ENCODE results near the gene KRTAP5-3. TPM values are rescaled to one million over a fixed set of nuclear protein-coding genes. Genes with fewer than 3 reads are reported as not detected.
A peak's percentile ranks its signal among the peaks of the same experiment; 100 is the strongest.

Gene KRTAP5-3
- total RNA-seq, 1 experiment from 2014 or later, result not detected

- H3K4me3 Mint-ChIP-seq, result no peak overlapping the region
- no peaks in the 10 kb centered on the region; the same call in 1 of the 2 replicates for H3K27me3 ChIP-seq (ENCODE audit: insufficient read depth, low read length)
- H3K27ac Mint-ChIP-seq, result no peak overlapping the region
- H3K4ac ChIP-seq (ENCODE audit: low read depth, low read length), result no peak overlapping the region
- H2BK5ac ChIP-seq (ENCODE audit: insufficient read length, low read length), result no peak overlapping the region
- H4K91ac ChIP-seq (ENCODE audit: insufficient read length, low read depth, low read length), result no peak overlapping the region
- H3K9ac ChIP-seq (ENCODE audit: extremely low read depth, insufficient read length, low read length), result no peak overlapping the region
- H3T11ph ChIP-seq (ENCODE audit: low read length), result no peak overlapping the region
- H3K14ac ChIP-seq (ENCODE audit: insufficient read depth, low read length), result no peak overlapping the region
- H3K56ac ChIP-seq (ENCODE audit: insufficient read length, low read depth, low read length), result no peak overlapping the region
- H3K27ac ChIP-seq (ENCODE audit: insufficient read length, low read depth, low read length), result no peak overlapping the region
- H4K20me1 ChIP-seq (ENCODE audit: control insufficient read depth, insufficient read depth, insufficient read length), result no peaks in the 10 kb centered on the region
- H3K79me2 ChIP-seq (ENCODE audit: insufficient read depth, low read length), result no peaks in the 10 kb centered on the region
- no peaks in the 10 kb centered on the region for H3K9me3 ChIP-seq (ENCODE audit: control insufficient read depth, low read depth, low read length)
- H3K18ac ChIP-seq (ENCODE audit: insufficient read length, low read depth, low read length), result no peak overlapping the region
- no peaks in the 10 kb centered on the region for H3K79me1 ChIP-seq (ENCODE audit: insufficient read depth, low read depth, low read length, poor library complexity, severe bottlenecking)
- H4K8ac ChIP-seq (replicated peaks; ENCODE audit: insufficient read length, low read depth, low read length), result no peak overlapping the region
- H2BK120ac ChIP-seq (ENCODE audit: low read depth, low read length, poor library complexity, severe bottlenecking), result no peak overlapping the region
- H2AFZ ChIP-seq (ENCODE audit: low read length), result no peak overlapping the region
- peak; percentile 90 for DNase-seq
- H4K5ac ChIP-seq (ENCODE audit: insufficient read length, low read depth, low read length), result no peak overlapping the region
- H3K27me3 Mint-ChIP-seq (ENCODE audit: low read depth), result peaks cover 31% of the 10 kb centered on the region
- no peaks in the 10 kb centered on the region for H3K9me3 Mint-ChIP-seq
- no peaks in the 10 kb centered on the region for H3K23me2 ChIP-seq (ENCODE audit: insufficient read length, low read depth, low read length, poor library complexity, severe bottlenecking)
- no peak overlapping the region for H2AK5ac ChIP-seq (ENCODE audit: insufficient read length, low read length)
- WGBS (ENCODE audit: extremely low coverage, insufficient read length, low lambda C conversion rate), result no CpG with 5 or more reads among the region's 16 CpGs
- no peak overlapping the region for H2BK20ac ChIP-seq (ENCODE audit: low read depth, low read length, poor library complexity, severe bottlenecking)
- peaks cover 23 to 41% of the 10 kb centered on the region in 2 experiments for H3K4me1 Mint-ChIP-seq
- H3K23ac ChIP-seq (ENCODE audit: insufficient read length, low read depth, low read length), result no peak overlapping the region
- TF ChIP-seq, protein P1, sequence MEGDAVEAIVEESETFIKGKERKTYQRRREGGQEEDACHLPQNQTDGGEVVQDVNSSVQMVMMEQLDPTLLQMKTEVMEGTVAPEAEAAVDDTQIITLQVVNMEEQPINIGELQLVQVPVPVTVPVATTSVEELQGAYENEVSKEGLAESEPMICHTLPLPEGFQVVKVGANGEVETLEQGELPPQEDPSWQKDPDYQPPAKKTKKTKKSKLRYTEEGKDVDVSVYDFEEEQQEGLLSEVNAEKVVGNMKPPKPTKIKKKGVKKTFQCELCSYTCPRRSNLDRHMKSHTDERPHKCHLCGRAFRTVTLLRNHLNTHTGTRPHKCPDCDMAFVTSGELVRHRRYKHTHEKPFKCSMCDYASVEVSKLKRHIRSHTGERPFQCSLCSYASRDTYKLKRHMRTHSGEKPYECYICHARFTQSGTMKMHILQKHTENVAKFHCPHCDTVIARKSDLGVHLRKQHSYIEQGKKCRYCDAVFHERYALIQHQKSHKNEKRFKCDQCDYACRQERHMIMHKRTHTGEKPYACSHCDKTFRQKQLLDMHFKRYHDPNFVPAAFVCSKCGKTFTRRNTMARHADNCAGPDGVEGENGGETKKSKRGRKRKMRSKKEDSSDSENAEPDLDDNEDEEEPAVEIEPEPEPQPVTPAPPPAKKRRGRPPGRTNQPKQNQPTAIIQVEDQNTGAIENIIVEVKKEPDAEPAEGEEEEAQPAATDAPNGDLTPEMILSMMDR (conservative IDR thresholded peaks at IDR 0.05), result no peak
- H3K36me3 Mint-ChIP-seq (ENCODE audit: insufficient read depth in 1 of 3, low read depth in 3 of 3), result no peaks in the 10 kb centered on the region
- H3K4me2 ChIP-seq (ENCODE audit: insufficient read depth, insufficient read length, low read length), result no peak overlapping the region
- no peaks in the 10 kb centered on the region; the same call in 1 of the 2 replicates for H3K4me1 ChIP-seq (ENCODE audit: insufficient read depth, low read length)
- H2BK15ac ChIP-seq (ENCODE audit: low read depth, low read length), result no peak overlapping the region
- no peak overlapping the region for H2BK12ac ChIP-seq (ENCODE audit: insufficient read length, low read depth, low read length)
These were observed 43.6 kb downstream of the KRTAP5-3 start for GRCh38 chr11:1564535-1565172.
